ENCODE data around the gene ZNF25. TPM values are rescaled to one million over a fixed set of nuclear protein-coding genes. Genes with fewer than 3 reads are reported as not detected.
A peak's percentile ranks its signal among the peaks of the same experiment; 100 is the strongest.

Gene ZNF25
- total RNA-seq, 3 donors from 2014 or later = 13.8 to 23.4 (median 16.0) TPM

GRCh38 chr10:37992083-37992482 is 15.6 kb upstream of the ZNF25 start:
- H3K4me1 ChIP-seq = no peaks in the 10 kb centered on the region
- no peak overlapping the region for H3K27ac ChIP-seq
- DNase-seq (ENCODE audit: low spot score in 2 of 2) = no peak
- intact Hi-C loops (cut with DNase I; ENCODE audit: low total_unique reads) = no loop called here
- no peaks in the 10 kb centered on the region for H3K27me3 ChIP-seq
- no peaks in the 10 kb centered on the region for H3K9me3 ChIP-seq
- TF ChIP-seq CTCF (IDR thresholded peaks at IDR 0.05) (no peak), POLR2AphosphoS5 (IDR thresholded peaks at IDR 0.05) (no peak)
- H3K4me3 ChIP-seq = no peak overlapping the region
- H3K36me3 ChIP-seq = no peaks in the 10 kb centered on the region

DNA sequence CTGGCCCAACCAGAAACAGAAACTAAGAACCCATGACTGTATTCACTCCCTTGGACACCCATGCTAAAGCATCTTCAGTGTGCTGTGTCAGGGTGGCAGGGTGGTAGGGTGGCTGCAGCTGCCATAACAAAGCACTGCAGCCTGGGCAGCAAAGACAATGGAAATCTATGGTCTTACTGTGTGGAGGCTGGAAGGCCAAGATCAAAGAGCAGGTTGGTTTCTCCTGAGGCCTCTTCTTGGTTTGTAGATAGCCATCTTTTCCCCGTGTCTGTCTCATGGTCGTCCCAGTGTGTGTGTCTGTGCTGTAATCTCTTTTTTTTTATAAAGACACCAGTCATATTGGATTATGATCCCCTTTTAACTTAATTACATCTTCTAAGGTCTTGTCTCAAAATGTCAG is 15.2 kb upstream of the ZNF25 start:
- TF ChIP-seq POLR2AphosphoS5 (IDR thresholded peaks at IDR 0.05) (no peak), POLR2A (IDR thresholded peaks at IDR 0.05) (no peak), CTCF (IDR thresholded peaks at IDR 0.05) (no peak)

GRCh38 chr10:37976880-37977203 is 395 bp upstream of the ZNF25 start:
- Histone ChIP-seq H3K4me3 (peak overlapping the region; percentile 88 to 96 (median 95)), H3K4me1 (no peaks in the 10 kb centered on the region), H3K36me3 (no peaks in the 10 kb centered on the region), H3K9me3 (no peaks in the 10 kb centered on the region), H3K27me3 (no peaks in the 10 kb centered on the region), H3K27ac (peak overlapping the region; percentile 99)
- TF ChIP-seq POLR2AphosphoS5 (IDR thresholded peaks at IDR 0.05) (no peak), CTCF (IDR thresholded peaks at IDR 0.05) (no peak), POLR2A (IDR thresholded peaks at IDR 0.05) (no peak)
- DNase-seq (ENCODE audit: low spot score in 2 of 2) = no peak
- intact Hi-C loops (cut with DNase I; ENCODE audit: low total_unique reads) = no loop called here

More for the DNA sequence above, 15.2 kb upstream of the ZNF25 start:
- intact Hi-C loops (cut with DNase I; ENCODE audit: low total_unique reads) = no loop called here
- no peaks in the 10 kb centered on the region for H3K36me3 ChIP-seq
- no peak overlapping the region for H3K4me3 ChIP-seq
- H3K27me3 ChIP-seq = no peaks in the 10 kb centered on the region
- H3K4me1 ChIP-seq = no peaks in the 10 kb centered on the region
- H3K9me3 ChIP-seq = no peaks in the 10 kb centered on the region
- no peak overlapping the region for H3K27ac ChIP-seq
- no peak for DNase-seq (ENCODE audit: low spot score in 2 of 2)

- no peak for DNase-seq (ENCODE audit: low spot score in 2 of 2)
- Histone ChIP-seq H3K4me3 (peak overlapping the region; percentile 88 to 96 (median 95)), H3K4me1 (no peaks in the 10 kb centered on the region), H3K9me3 (no peaks in the 10 kb centered on the region), H3K36me3 (no peaks in the 10 kb centered on the region), H3K27me3 (no peaks in the 10 kb centered on the region), H3K27ac (peak overlapping the region; percentile 99)
- TF ChIP-seq POLR2A (IDR thresholded peaks at IDR 0.05) (no peak), CTCF (IDR thresholded peaks at IDR 0.05) (no peak), POLR2AphosphoS5 (IDR thresholded peaks at IDR 0.05) (no peak)
- intact Hi-C loops (cut with DNase I; ENCODE audit: low total_unique reads) = no loop called here
Observed at GRCh38 chr10:37975401-37975991, 951 bp downstream of the ZNF25 start.

GRCh38 chr10:37972396-37972795 is 4.1 kb downstream of the ZNF25 start:
- no peak overlapping the region for H3K4me3 ChIP-seq
- TF ChIP-seq POLR2AphosphoS5 (IDR thresholded peaks at IDR 0.05) (no peak), POLR2A (IDR thresholded peaks at IDR 0.05) (no peak), CTCF (IDR thresholded peaks at IDR 0.05) (no peak)
- H3K4me1 ChIP-seq = no peaks in the 10 kb centered on the region
- no peaks in the 10 kb centered on the region for H3K9me3 ChIP-seq
- no peak overlapping the region for H3K27ac ChIP-seq
- H3K27me3 ChIP-seq = no peaks in the 10 kb centered on the region
- DNase-seq (ENCODE audit: low spot score in 2 of 2) = no peak
- intact Hi-C loops (cut with DNase I; ENCODE audit: low total_unique reads) = no loop called here
- H3K36me3 ChIP-seq = no peaks in the 10 kb centered on the region
